Neural crest cell (in vitro differentiated cells): Measurements from ENCODE around the gene COL9A1. TPM values are rescaled to one million over a fixed set of nuclear protein-coding genes. Genes with fewer than 3 reads are reported as not detected.

Experiments used
- DNase-seq: peaks from one replicate; pipeline ENCODE4 v3.0.0; 2021; ENCODE audit warnings: low read depth, mixed read lengths, low spot score
- H3K27ac Mint-ChIP-seq: one replicate; pipeline ENCODE4 v1.8.0; 2021; ENCODE audit warnings: mild to moderate bottlenecking, mixed read lengths; ENCODE audit not compliant: unreplicated experiment
- H3K27me3 Mint-ChIP-seq: 2 replicates; pipeline ENCODE4 v1.8.0; 2021; ENCODE audit warnings: low read depth, mild to moderate bottlenecking, mixed read lengths
- H3K36me3 Mint-ChIP-seq: 2 replicates; pipeline ENCODE4 v1.8.0; 2021; ENCODE audit warnings: low read depth, mild to moderate bottlenecking, mixed read lengths
- H3K4me1 Mint-ChIP-seq: 2 replicates; pipeline ENCODE4 v1.8.0; 2021; ENCODE audit warnings: mixed read lengths
- H3K4me3 Mint-ChIP-seq: one replicate; pipeline ENCODE4 v1.8.0; 2021; ENCODE audit warnings: mild to moderate bottlenecking, mixed read lengths
- H3K9me3 Mint-ChIP-seq: 2 replicates; pipeline ENCODE4 v1.8.0; 2021; ENCODE audit warnings: mixed read lengths
- CTCF ChIP-seq: fragments of 200-600 bp; sonication (generic); conservative IDR thresholded peaks from 2 replicates; pipeline ENCODE4 v1.5.0; 2021; ENCODE audit warnings: antibody characterized with exemption, mild to moderate bottlenecking
- total RNA-seq: library from RNA; stranded (reverse); gene quantifications from 2 replicates; pipeline ENCODE4 v1.2.1, GENCODE V29; 2021

COL9A1 gene
- total RNA-seq, 1 donor from 2014 or later: 30.8 TPM

- DNase-seq: no peak
- Mint-ChIP-seq H3K4me3 (no peak overlapping the region), H3K4me1 (no peaks in the 10 kb centered on the region), H3K9me3 (no peaks in the 10 kb centered on the region), H3K27ac (no peak overlapping the region), H3K27me3 (no peaks in the 10 kb centered on the region), H3K36me3 (no peaks in the 10 kb centered on the region)
- TF ChIP-seq CTCF: no peak
Measured at GRCh38 chr6:70186461-70186860, 116.4 kb downstream of the COL9A1 start.

- no peaks in the 10 kb centered on the region for H3K9me3 Mint-ChIP-seq
- no peak for TF ChIP-seq CTCF
- H3K4me1 Mint-ChIP-seq: no peaks in the 10 kb centered on the region
- H3K4me3 Mint-ChIP-seq: no peak overlapping the region
- H3K36me3 Mint-ChIP-seq: no peaks in the 10 kb centered on the region
- no peaks in the 10 kb centered on the region for H3K27me3 Mint-ChIP-seq
- no peak for DNase-seq
- H3K27ac Mint-ChIP-seq: no peak overlapping the region
Measured at GRCh38 chr6:70184723-70185122, 118.2 kb downstream of the COL9A1 start.

GRCh38 chr6:70183538-70183937 lies 119.3 kb downstream of the COL9A1 start:
- Mint-ChIP-seq H3K9me3 (peaks cover 5% of the 10 kb centered on the region), H3K27ac (no peak overlapping the region), H3K4me3 (no peak overlapping the region), H3K36me3 (no peaks in the 10 kb centered on the region), H3K4me1 (no peaks in the 10 kb centered on the region), H3K27me3 (no peaks in the 10 kb centered on the region)
- no peak for DNase-seq
- TF ChIP-seq CTCF: no peak

- no peak overlapping the region for H3K4me3 Mint-ChIP-seq
- DNase-seq: no peak
- H3K9me3 Mint-ChIP-seq: peaks cover 5% of the 10 kb centered on the region
- no peaks in the 10 kb centered on the region for H3K27me3 Mint-ChIP-seq
- no peak overlapping the region for H3K27ac Mint-ChIP-seq
- no peak for TF ChIP-seq CTCF
- no peaks in the 10 kb centered on the region for H3K36me3 Mint-ChIP-seq
- H3K4me1 Mint-ChIP-seq: no peaks in the 10 kb centered on the region
Measured at GRCh38 chr6:70180901-70181599, 121.8 kb downstream of the COL9A1 start.

GRCh38 chr6:70180183-70180900 lies 122.5 kb downstream of the COL9A1 start:
- Mint-ChIP-seq H3K4me1 (no peaks in the 10 kb centered on the region), H3K27me3 (no peaks in the 10 kb centered on the region), H3K9me3 (peaks cover 5% of the 10 kb centered on the region), H3K27ac (no peak overlapping the region), H3K4me3 (no peak overlapping the region), H3K36me3 (no peaks in the 10 kb centered on the region)
- TF ChIP-seq CTCF: no peak
- no peak for DNase-seq
